Brain microvascular endothelial cell (primary cell): ENCODE measurements around the gene KDM4D.

Experiments used
- DNase-seq: peaks from one replicate; pipeline ENCODE4 v3.0.0-alpha.2; 2020
- H3K27ac ChIP-seq: fragments of 250-450 bp; sonication (Bioruptor Pico); 2 replicates; pipeline ENCODE4 v1.5.1; 2020; ENCODE audit warnings: mild to moderate bottlenecking, moderate library complexity
- H3K27me3 ChIP-seq: fragments of 250-450 bp; sonication (Bioruptor Pico); replicated peaks from 2 replicates; pipeline ENCODE4 v1.5.1; 2020; ENCODE audit warnings: mild to moderate bottlenecking
- H3K36me3 ChIP-seq: fragments of 250-450 bp; sonication (Bioruptor Pico); replicated peaks from 2 replicates; pipeline ENCODE4 v1.5.1; 2020; ENCODE audit warnings: mild to moderate bottlenecking
- H3K4me3 ChIP-seq: 2 replicates; pipeline ENCODE4 v1.5.1; 2011; ENCODE audit warnings: low read depth, mild to moderate bottlenecking, control low read depth, low read length, moderate library complexity
- in situ Hi-C: cut with HindIII; loops from 2 replicates; pipeline ENCODE4 v1.10.0; 2017; ENCODE audit warnings: low sequenced_read_pairs, low pct_ligation_motif_present
- TF ChIP-seq, protein P1 (sequence below): IDR thresholded peaks from 2 replicates; pipeline ENCODE4 v1.5.1; 2011; ENCODE audit warnings: low read depth, mild to moderate bottlenecking, moderate library complexity, low read length, control low read depth, inconsistent platforms; ENCODE audit errors: missing control alignments

Gene KDM4D

DNA sequence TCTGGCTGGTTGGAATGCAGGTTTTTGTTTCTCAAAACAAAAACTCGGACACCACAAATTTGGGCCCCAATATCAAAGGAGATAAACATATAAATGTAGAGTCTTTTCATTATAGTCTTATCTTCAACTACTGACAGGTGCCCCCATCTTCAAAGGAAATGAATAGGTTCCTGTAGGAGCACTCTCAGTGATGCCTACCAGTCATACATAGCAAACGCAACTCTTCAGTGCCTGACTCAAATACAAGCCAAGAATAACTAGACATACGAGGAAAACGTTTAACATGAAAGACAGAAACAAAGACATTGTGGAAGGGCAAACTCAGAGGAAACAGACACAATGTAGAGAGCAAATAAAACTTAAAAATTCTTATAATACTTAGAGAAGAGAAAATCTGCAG is 13.9 kb downstream of the KDM4D start:
- in situ Hi-C loops = no loop called here
- Histone ChIP-seq H3K27me3 (no peaks in the 10 kb centered on the region), H3K36me3 (no peaks in the 10 kb centered on the region), H3K27ac (no peak overlapping the region), H3K4me3 (no peak overlapping the region)
- TF ChIP-seq, protein P1, sequence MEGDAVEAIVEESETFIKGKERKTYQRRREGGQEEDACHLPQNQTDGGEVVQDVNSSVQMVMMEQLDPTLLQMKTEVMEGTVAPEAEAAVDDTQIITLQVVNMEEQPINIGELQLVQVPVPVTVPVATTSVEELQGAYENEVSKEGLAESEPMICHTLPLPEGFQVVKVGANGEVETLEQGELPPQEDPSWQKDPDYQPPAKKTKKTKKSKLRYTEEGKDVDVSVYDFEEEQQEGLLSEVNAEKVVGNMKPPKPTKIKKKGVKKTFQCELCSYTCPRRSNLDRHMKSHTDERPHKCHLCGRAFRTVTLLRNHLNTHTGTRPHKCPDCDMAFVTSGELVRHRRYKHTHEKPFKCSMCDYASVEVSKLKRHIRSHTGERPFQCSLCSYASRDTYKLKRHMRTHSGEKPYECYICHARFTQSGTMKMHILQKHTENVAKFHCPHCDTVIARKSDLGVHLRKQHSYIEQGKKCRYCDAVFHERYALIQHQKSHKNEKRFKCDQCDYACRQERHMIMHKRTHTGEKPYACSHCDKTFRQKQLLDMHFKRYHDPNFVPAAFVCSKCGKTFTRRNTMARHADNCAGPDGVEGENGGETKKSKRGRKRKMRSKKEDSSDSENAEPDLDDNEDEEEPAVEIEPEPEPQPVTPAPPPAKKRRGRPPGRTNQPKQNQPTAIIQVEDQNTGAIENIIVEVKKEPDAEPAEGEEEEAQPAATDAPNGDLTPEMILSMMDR = no peak
- no peak for DNase-seq

DNA sequence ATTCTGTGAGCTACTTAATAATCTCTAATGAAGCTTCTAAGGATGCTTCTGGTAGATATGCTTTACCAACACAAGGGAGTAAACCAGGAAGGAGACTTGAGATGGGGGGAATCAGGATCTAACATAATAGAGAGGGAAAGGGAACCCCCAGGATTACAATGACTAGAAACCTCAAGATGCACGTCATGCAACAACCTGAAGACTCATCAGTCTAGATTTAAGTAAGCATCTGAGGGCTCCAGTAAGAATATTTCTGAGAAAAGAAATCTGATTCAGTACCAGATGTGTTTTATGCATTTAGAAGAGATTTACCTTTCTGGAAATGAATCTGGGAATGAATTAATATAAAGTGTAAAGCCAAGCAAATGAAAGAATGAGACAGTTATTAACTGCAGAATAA is 15.2 kb downstream of the KDM4D start:
- Histone ChIP-seq H3K27me3 (no peaks in the 10 kb centered on the region), H3K4me3 (no peak overlapping the region), H3K36me3 (no peaks in the 10 kb centered on the region), H3K27ac (no peak overlapping the region)
- no peak for DNase-seq
- TF ChIP-seq, protein P1 = no peak
- in situ Hi-C loops = no loop called here

- in situ Hi-C loops = no loop called here
These were observed 20.0 kb downstream of the KDM4D start for GRCh38 chr11:94993400-94993943.

DNA sequence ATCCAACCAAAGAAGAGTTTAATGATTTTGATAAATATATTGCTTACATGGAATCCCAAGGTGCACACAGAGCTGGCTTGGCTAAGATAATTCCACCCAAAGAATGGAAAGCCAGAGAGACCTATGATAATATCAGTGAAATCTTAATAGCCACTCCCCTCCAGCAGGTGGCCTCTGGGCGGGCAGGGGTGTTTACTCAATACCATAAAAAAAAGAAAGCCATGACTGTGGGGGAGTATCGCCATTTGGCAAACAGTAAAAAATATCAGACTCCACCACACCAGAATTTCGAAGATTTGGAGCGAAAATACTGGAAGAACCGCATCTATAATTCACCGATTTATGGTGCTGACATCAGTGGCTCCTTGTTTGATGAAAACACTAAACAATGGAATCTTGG is 23.9 kb downstream of the KDM4D start:
- H3K4me3 ChIP-seq = no peak overlapping the region
- no peak overlapping the region for H3K27ac ChIP-seq
- TF ChIP-seq, protein P1 = peak; percentile 46
- H3K36me3 ChIP-seq = no peaks in the 10 kb centered on the region
- in situ Hi-C loops = no loop called here
- no peaks in the 10 kb centered on the region for H3K27me3 ChIP-seq
- DNase-seq = no peak

More at GRCh38 chr11:94993400-94993943, 20.0 kb downstream of the KDM4D start:
- DNase-seq = no peak
- no peak overlapping the region for H3K27ac ChIP-seq
- no peaks in the 10 kb centered on the region for H3K27me3 ChIP-seq
- TF ChIP-seq, protein P1 = no peak
- no peaks in the 10 kb centered on the region for H3K36me3 ChIP-seq
- H3K4me3 ChIP-seq = no peak overlapping the region

GRCh38 chr11:94998285-94998684 is 24.8 kb downstream of the KDM4D start:
- in situ Hi-C loops = no loop called here
- no peak overlapping the region for H3K4me3 ChIP-seq
- TF ChIP-seq, protein P1 = no peak
- no peaks in the 10 kb centered on the region for H3K36me3 ChIP-seq
- no peak overlapping the region for H3K27ac ChIP-seq
- H3K27me3 ChIP-seq = no peaks in the 10 kb centered on the region
- no peak for DNase-seq

DNA sequence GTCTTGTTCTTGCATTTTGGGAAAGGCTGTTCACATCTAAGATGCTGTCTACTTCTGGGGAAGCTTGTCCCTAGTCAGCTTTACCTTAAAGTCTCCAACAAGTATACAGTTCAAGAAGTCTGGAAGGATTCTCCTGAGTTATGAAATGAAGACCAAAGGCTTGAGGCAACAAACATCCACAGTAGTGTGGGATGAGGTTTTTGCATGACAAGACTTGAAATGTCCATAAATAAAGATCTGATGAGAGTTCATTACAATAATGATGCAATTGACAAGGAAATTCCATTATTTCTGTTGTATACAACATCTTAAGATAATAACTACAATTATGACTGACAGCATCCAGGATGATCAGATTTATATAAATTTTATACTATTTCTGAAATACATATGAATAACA is 30.2 kb downstream of the KDM4D start:
- no peak overlapping the region for H3K4me3 ChIP-seq
- no peaks in the 10 kb centered on the region for H3K36me3 ChIP-seq
- H3K27me3 ChIP-seq = no peaks in the 10 kb centered on the region
- DNase-seq = no peak
- in situ Hi-C loops = no loop called here
- TF ChIP-seq, protein P1 = no peak
- H3K27ac ChIP-seq = no peak overlapping the region
